Hepatocyte (in vitro differentiated cells): ENCODE measurements around the gene NOX5.

Source experiments
- EZH2phosphoT487 ChIP-seq: fragments of 200-600 bp; sonication (generic); IDR thresholded peaks from one replicate; pipeline ENCODE4 v1.6.1; 2018; ENCODE audit warnings: antibody characterized with exemption, mild to moderate bottlenecking, low read depth, moderate library complexity; ENCODE audit not compliant: unreplicated experiment, severe bottlenecking
- TF ChIP-seq, protein P1 (sequence below): fragments of 200-600 bp; sonication (generic); IDR thresholded peaks from 2 replicates; pipeline ENCODE4 v1.5.1; 2016; ENCODE audit warnings: antibody characterized with exemption, mild to moderate bottlenecking; ENCODE audit not compliant: poor library complexity

DNA sequence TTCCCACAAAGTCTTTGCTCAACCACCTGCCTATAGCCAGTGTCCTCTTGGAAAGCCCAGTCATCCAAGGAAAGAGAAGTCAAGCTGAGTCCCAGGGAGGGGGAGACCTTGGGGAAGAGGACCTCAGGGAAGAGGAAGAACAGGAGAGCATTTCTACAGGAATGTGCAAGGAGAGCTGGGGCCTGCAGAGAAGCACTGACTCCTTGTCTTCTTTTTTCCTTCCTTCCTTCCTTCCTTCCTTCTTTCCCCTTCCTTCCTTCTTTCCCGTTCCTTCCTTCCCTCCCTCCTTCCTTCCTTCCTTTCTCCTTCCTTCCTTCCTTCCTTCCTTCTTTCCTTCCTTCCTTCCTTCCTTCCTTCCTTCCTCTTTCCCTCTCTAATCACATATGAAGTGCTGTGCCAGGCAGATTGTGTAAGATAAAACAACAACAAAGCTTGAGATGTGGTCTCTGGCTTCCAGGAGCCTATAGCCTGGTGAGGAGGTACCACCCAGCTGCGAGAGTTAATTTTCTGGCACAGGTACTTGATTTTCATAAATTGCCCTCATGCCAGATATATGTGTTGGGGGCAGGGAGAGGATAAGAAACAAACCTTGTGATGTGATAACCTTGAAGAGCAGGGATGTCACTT, 70.0 kb downstream of the NOX5 start:
- TF ChIP-seq, protein P1, sequence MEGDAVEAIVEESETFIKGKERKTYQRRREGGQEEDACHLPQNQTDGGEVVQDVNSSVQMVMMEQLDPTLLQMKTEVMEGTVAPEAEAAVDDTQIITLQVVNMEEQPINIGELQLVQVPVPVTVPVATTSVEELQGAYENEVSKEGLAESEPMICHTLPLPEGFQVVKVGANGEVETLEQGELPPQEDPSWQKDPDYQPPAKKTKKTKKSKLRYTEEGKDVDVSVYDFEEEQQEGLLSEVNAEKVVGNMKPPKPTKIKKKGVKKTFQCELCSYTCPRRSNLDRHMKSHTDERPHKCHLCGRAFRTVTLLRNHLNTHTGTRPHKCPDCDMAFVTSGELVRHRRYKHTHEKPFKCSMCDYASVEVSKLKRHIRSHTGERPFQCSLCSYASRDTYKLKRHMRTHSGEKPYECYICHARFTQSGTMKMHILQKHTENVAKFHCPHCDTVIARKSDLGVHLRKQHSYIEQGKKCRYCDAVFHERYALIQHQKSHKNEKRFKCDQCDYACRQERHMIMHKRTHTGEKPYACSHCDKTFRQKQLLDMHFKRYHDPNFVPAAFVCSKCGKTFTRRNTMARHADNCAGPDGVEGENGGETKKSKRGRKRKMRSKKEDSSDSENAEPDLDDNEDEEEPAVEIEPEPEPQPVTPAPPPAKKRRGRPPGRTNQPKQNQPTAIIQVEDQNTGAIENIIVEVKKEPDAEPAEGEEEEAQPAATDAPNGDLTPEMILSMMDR: no peak
- TF ChIP-seq EZH2phosphoT487: no peak
